Duodenal mucosa (tissue), 2 donors: ENCODE data around the gene PRXL2B.

ENCODE experiments used
- H3K27ac ChIP-seq: one replicate; pipeline ENCODE4 v1.7.0; 2013; ENCODE audit warnings: low read depth, low read length
- H3K27me3 ChIP-seq, 2 donors: one replicate each; pipeline ENCODE4 v1.7.0; 2013; ENCODE audit warnings: low read length in 2 of 2, control low read depth in 1 of 2; ENCODE audit not compliant: insufficient read depth in 2 of 2, control insufficient read depth in 1 of 2
- H3K36me3 ChIP-seq, 2 donors: one replicate each; pipeline ENCODE4 v1.7.0; 2013; ENCODE audit warnings: low read length in 2 of 2, control low read depth in 1 of 2; ENCODE audit not compliant: insufficient read depth in 2 of 2, control insufficient read depth in 1 of 2
- H3K4me1 ChIP-seq, 2 donors: one replicate each; pipeline ENCODE4 v1.7.0; 2013; ENCODE audit warnings: low read length in 2 of 2, control low read depth in 1 of 2; ENCODE audit not compliant: insufficient read depth in 2 of 2, control insufficient read depth in 1 of 2
- H3K4me3 ChIP-seq, 2 donors: one replicate each; pipeline ENCODE4 v1.7.0; 2013; ENCODE audit warnings: low read length in 2 of 2, low read depth in 1 of 2
- H3K9ac ChIP-seq, 2 donors: one replicate each; pipeline ENCODE4 v1.7.0; 2013; ENCODE audit warnings: low read length in 2 of 2, low read depth in 1 of 2
- H3K9me3 ChIP-seq, 2 donors: one replicate each; pipeline ENCODE4 v1.7.0; 2013; ENCODE audit warnings: low read length in 2 of 2, control low read depth in 1 of 2; ENCODE audit not compliant: control insufficient read depth in 1 of 2

The PRXL2B gene

GRCh38 chr1:2558420-2558819, 28.2 kb upstream of the PRXL2B start:
- Histone ChIP-seq H3K4me3 (peak overlapping the region in 1 of 2 donors; percentile 98), H3K9me3 (no peaks in the 10 kb centered on the region), H3K27ac (no peak overlapping the region), H3K36me3 (peaks cover 38 to 52% of the 10 kb centered on the region in 2 donors), H3K9ac (peak overlapping the region; percentile 99 to 100), H3K4me1 (peaks cover 24 to 52% of the 10 kb centered on the region in 2 donors), H3K27me3 (no peaks in the 10 kb centered on the region)

- H3K27me3 ChIP-seq: no peaks in the 10 kb centered on the region
- no peak overlapping the region for H3K4me3 ChIP-seq
- no peaks in the 10 kb centered on the region for H3K9me3 ChIP-seq
- peaks cover 24 to 49% of the 10 kb centered on the region in 2 donors for H3K4me1 ChIP-seq
- H3K9ac ChIP-seq: peak overlapping the region in 1 of 2 donors; percentile 10
- H3K27ac ChIP-seq: no peak overlapping the region
- peaks cover 40 to 52% of the 10 kb centered on the region in 2 donors for H3K36me3 ChIP-seq
These were observed 27.7 kb upstream of the PRXL2B start for GRCh38 chr1:2558861-2559260.

GRCh38 chr1:2559509-2560298, 26.9 kb upstream of the PRXL2B start:
- no peaks in the 10 kb centered on the region for H3K9me3 ChIP-seq
- no peak overlapping the region for H3K9ac ChIP-seq
- H3K4me1 ChIP-seq: peaks cover 24 to 45% of the 10 kb centered on the region in 2 donors
- H3K4me3 ChIP-seq: no peak overlapping the region
- no peak overlapping the region for H3K27ac ChIP-seq
- H3K27me3 ChIP-seq: no peaks in the 10 kb centered on the region
- peaks cover 40 to 52% of the 10 kb centered on the region in 2 donors for H3K36me3 ChIP-seq

GRCh38 chr1:2560299-2561073, 26.1 kb upstream of the PRXL2B start:
- H3K4me1 ChIP-seq: peaks cover 26 to 42% of the 10 kb centered on the region in 2 donors
- no peaks in the 10 kb centered on the region for H3K27me3 ChIP-seq
- no peak overlapping the region for H3K4me3 ChIP-seq
- H3K9me3 ChIP-seq: no peaks in the 10 kb centered on the region
- H3K27ac ChIP-seq: no peak overlapping the region
- no peak overlapping the region for H3K9ac ChIP-seq
- peaks cover 40 to 52% of the 10 kb centered on the region in 2 donors for H3K36me3 ChIP-seq

GRCh38 chr1:2561446-2561845, 25.1 kb upstream of the PRXL2B start:
- H3K9ac ChIP-seq: no peak overlapping the region
- H3K36me3 ChIP-seq: peaks cover 40 to 52% of the 10 kb centered on the region in 2 donors
- H3K4me1 ChIP-seq: peaks cover 26 to 40% of the 10 kb centered on the region in 2 donors
- no peaks in the 10 kb centered on the region for H3K27me3 ChIP-seq
- H3K9me3 ChIP-seq: no peaks in the 10 kb centered on the region
- H3K4me3 ChIP-seq: no peak overlapping the region
- no peak overlapping the region for H3K27ac ChIP-seq

- no peak overlapping the region for H3K9ac ChIP-seq
- H3K9me3 ChIP-seq: no peaks in the 10 kb centered on the region
- H3K4me3 ChIP-seq: no peak overlapping the region
- no peaks in the 10 kb centered on the region for H3K27me3 ChIP-seq
- no peak overlapping the region for H3K27ac ChIP-seq
- H3K36me3 ChIP-seq: peaks cover 40 to 52% of the 10 kb centered on the region in 2 donors
- H3K4me1 ChIP-seq: peaks cover 26 to 35% of the 10 kb centered on the region in 2 donors
These were observed 24.4 kb upstream of the PRXL2B start for GRCh38 chr1:2561898-2562895.

GRCh38 chr1:2563205-2563604, 23.4 kb upstream of the PRXL2B start:
- H3K27me3 ChIP-seq: no peaks in the 10 kb centered on the region
- no peak overlapping the region for H3K4me3 ChIP-seq
- no peak overlapping the region for H3K27ac ChIP-seq
- no peaks in the 10 kb centered on the region for H3K9me3 ChIP-seq
- no peak overlapping the region for H3K9ac ChIP-seq
- H3K36me3 ChIP-seq: peaks cover 35 to 50% of the 10 kb centered on the region in 2 donors
- H3K4me1 ChIP-seq: peaks cover 18 to 25% of the 10 kb centered on the region in 2 donors

- Histone ChIP-seq H3K36me3 (peaks cover 29 to 40% of the 10 kb centered on the region in 2 donors), H3K4me3 (peak overlapping the region in 1 of 2 donors; percentile 17), H3K27ac (no peak overlapping the region), H3K4me1 (peaks cover 8 to 15% of the 10 kb centered on the region in 2 donors), H3K9me3 (no peaks in the 10 kb centered on the region), H3K9ac (peak overlapping the region in 1 of 2 donors; percentile 39), H3K27me3 (no peaks in the 10 kb centered on the region)
These were observed 22.4 kb upstream of the PRXL2B start for GRCh38 chr1:2564006-2564814.

- Histone ChIP-seq H3K27me3 (no peaks in the 10 kb centered on the region), H3K36me3 (peaks cover 24 to 33% of the 10 kb centered on the region in 2 donors), H3K27ac (no peak overlapping the region), H3K4me3 (peak overlapping the region in 1 of 2 donors; percentile 17), H3K4me1 (peaks cover 8 to 10% of the 10 kb centered on the region in 2 donors), H3K9ac (peak overlapping the region in 1 of 2 donors; percentile 39), H3K9me3 (no peaks in the 10 kb centered on the region)
These were observed 21.7 kb upstream of the PRXL2B start for GRCh38 chr1:2564815-2565374.
